ENCODE results near the gene CREB5. TPM values are rescaled to one million over a fixed set of nuclear protein-coding genes. Genes with fewer than 3 reads are reported as not detected.

CREB5 gene
- total RNA-seq, 1 experiment from 2014 or later, result 2.1 TPM

- POLR2A ChIA-PET (ENCODE audit: unreplicated experiment), result no interaction called here
- no TSS peak for BruUV-seq (replicated peaks)
- no peaks in the 10 kb centered on the region for H3K9me2 ChIP-seq (ENCODE audit: insufficient read depth)
- H3K27me3 ChIP-seq (ENCODE audit: insufficient read depth, low read depth), result no peaks in the 10 kb centered on the region
- H3K27ac ChIP-seq, result no peak overlapping the region
- peaks cover 8% of the 10 kb centered on the region for H3K9me3 ChIP-seq (ENCODE audit: insufficient read depth, low read depth)
- TF ChIP-seq CTCF (conservative IDR thresholded peaks at IDR 0.05), result no peak
- TF ChIP-seq EZH2 (IDR thresholded peaks at IDR 0.05; ENCODE audit: low read depth), result no peak
- peaks cover 16% of the 10 kb centered on the region for H3K4me1 ChIP-seq (replicated peaks; ENCODE audit: insufficient read depth)
- H2AFZ ChIP-seq, result 0 out of 2 replicates have a peak overlapping the region, but pooled peaks have one; percentile 81
- CTCF ChIA-PET, result no interaction called here
- intact Hi-C loops (cut with micrococcal nuclease; ENCODE audit: unreplicated experiment), result loop anchor here (1.0 to 10.0 kb wide), 4 partner anchors 228 to 1660 kb away; no protein-coding TSS in a partner anchor
- peaks cover 14% of the 10 kb centered on the region for H3F3A ChIP-seq (ENCODE audit: insufficient read depth, low read depth)
- peak overlapping the region; percentile 73 for H3K4me2 ChIP-seq
- no peak for DNase-seq
- H3K4me3 ChIP-seq, result no peak overlapping the region
- H3K79me2 ChIP-seq (ENCODE audit: low read depth), result no peaks in the 10 kb centered on the region
- H4K20me1 ChIP-seq (ENCODE audit: insufficient read depth), result no peaks in the 10 kb centered on the region
- no peaks in the 10 kb centered on the region for H3K36me3 ChIP-seq (ENCODE audit: low read depth)
Observed at GRCh38 chr7:28854750-28855074, 442.4 kb downstream of the CREB5 start.

GRCh38 chr7:28855538-28856217 lies 443.4 kb downstream of the CREB5 start:
- no peaks in the 10 kb centered on the region for H3K36me3 ChIP-seq (ENCODE audit: low read depth)
- ChIA-PET CTCF (no interaction called here), POLR2A (ENCODE audit: unreplicated experiment) (no interaction called here)
- H3K27ac ChIP-seq, result peak overlapping the region; percentile 62
- H3F3A ChIP-seq (ENCODE audit: insufficient read depth, low read depth), result peaks cover 14% of the 10 kb centered on the region
- H3K9me3 ChIP-seq (ENCODE audit: insufficient read depth, low read depth), result peaks cover 8% of the 10 kb centered on the region
- H3K4me3 ChIP-seq, result 0 out of 2 replicates have a peak overlapping the region, but pooled peaks have one; percentile 6
- H3K27me3 ChIP-seq (ENCODE audit: insufficient read depth, low read depth), result no peaks in the 10 kb centered on the region
- no peaks in the 10 kb centered on the region for H3K79me2 ChIP-seq (ENCODE audit: low read depth)
- BruUV-seq (replicated peaks), result no TSS peak
- intact Hi-C loops (cut with micrococcal nuclease; ENCODE audit: unreplicated experiment), result loop anchor here (10.0 kb wide), 1 partner anchor 1661 kb away; no protein-coding TSS in a partner anchor
- H3K4me1 ChIP-seq (replicated peaks; ENCODE audit: insufficient read depth), result peaks cover 16% of the 10 kb centered on the region
- peak overlapping the region; percentile 59 for H3K4me2 ChIP-seq
- peak; percentile 5 to 99 for DNase-seq
- H4K20me1 ChIP-seq (ENCODE audit: insufficient read depth), result no peaks in the 10 kb centered on the region
- peak overlapping the region; percentile 69 for H2AFZ ChIP-seq
- TF ChIP-seq EZH2 (IDR thresholded peaks at IDR 0.05; ENCODE audit: low read depth) (no peak), CTCF (conservative IDR thresholded peaks at IDR 0.05) (no peak)
- H3K9me2 ChIP-seq (ENCODE audit: insufficient read depth), result no peaks in the 10 kb centered on the region

GRCh38 chr7:28856656-28857055 lies 444.3 kb downstream of the CREB5 start:
- Histone ChIP-seq H3K79me2 (ENCODE audit: low read depth) (no peaks in the 10 kb centered on the region), H3K27ac (peak overlapping the region; percentile 62; the same call in 1 of the 2 replicates), H3K36me3 (ENCODE audit: low read depth) (no peaks in the 10 kb centered on the region), H3K4me3 (no peak overlapping the region), H2AFZ (peak overlapping the region; percentile 1; the same call in 1 of the 2 replicates), H4K20me1 (ENCODE audit: insufficient read depth) (no peaks in the 10 kb centered on the region), H3K4me1 (replicated peaks; ENCODE audit: insufficient read depth) (peaks cover 16% of the 10 kb centered on the region), H3K9me3 (ENCODE audit: insufficient read depth, low read depth) (peaks cover 8% of the 10 kb centered on the region), H3K9me2 (ENCODE audit: insufficient read depth) (no peaks in the 10 kb centered on the region), H3K4me2 (peak overlapping the region; percentile 59; the same call in 1 of the 2 replicates), H3K27me3 (ENCODE audit: insufficient read depth, low read depth) (no peaks in the 10 kb centered on the region), H3F3A (ENCODE audit: insufficient read depth, low read depth) (peaks cover 14% of the 10 kb centered on the region)
- CTCF ChIA-PET, result no interaction called here
- no TSS peak for BruUV-seq (replicated peaks)
- POLR2A ChIA-PET (ENCODE audit: unreplicated experiment), result no interaction called here
- intact Hi-C loops (cut with micrococcal nuclease; ENCODE audit: unreplicated experiment), result loop anchor here (10.0 kb wide), 1 partner anchor 1662 kb away; no protein-coding TSS in a partner anchor
- no peak for DNase-seq
- TF ChIP-seq CTCF (conservative IDR thresholded peaks at IDR 0.05), result no peak
- no peak for TF ChIP-seq EZH2 (IDR thresholded peaks at IDR 0.05; ENCODE audit: low read depth)
